GM12865 (cell line): ENCODE results near the gene ZNF664.

Experiments
- DNase-seq: peaks from one replicate; pipeline ENCODE4 v3.0.0; 2010; ENCODE audit warnings: low read depth
- H3K4me3 ChIP-seq: 2 replicates; pipeline ENCODE4 v1.5.1; 2011; ENCODE audit warnings: mild to moderate bottlenecking, low read depth, low read length, control low read depth
- TF ChIP-seq, protein P1 (sequence below): IDR thresholded peaks from 2 replicates; pipeline ENCODE4 v1.5.1; 2011; ENCODE audit warnings: low read length, control low read depth, low read depth, inconsistent platforms; ENCODE audit not compliant: insufficient read depth; ENCODE audit errors: missing control alignments

ZNF664 gene

DNA sequence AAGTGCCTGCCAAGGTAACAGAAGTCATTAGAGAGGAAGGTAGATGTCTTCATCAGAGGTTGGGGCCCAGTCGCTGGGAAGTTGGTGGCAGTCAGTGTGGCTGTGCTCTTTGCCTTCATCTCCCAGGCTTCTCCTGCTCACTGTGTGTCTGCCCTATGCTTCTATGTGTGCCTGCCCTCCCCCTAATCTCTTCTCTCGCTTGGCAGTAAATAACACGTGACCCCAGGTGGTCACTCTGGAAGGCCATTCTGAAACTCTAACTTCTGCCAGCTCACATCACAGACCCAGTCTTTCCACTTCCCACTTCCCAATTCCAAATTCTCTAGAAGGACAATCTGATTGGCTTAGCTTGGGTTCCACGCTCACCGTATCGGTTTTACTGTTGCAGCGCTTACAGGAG, 9.3 kb downstream of the ZNF664 start:
- TF ChIP-seq, protein P1, sequence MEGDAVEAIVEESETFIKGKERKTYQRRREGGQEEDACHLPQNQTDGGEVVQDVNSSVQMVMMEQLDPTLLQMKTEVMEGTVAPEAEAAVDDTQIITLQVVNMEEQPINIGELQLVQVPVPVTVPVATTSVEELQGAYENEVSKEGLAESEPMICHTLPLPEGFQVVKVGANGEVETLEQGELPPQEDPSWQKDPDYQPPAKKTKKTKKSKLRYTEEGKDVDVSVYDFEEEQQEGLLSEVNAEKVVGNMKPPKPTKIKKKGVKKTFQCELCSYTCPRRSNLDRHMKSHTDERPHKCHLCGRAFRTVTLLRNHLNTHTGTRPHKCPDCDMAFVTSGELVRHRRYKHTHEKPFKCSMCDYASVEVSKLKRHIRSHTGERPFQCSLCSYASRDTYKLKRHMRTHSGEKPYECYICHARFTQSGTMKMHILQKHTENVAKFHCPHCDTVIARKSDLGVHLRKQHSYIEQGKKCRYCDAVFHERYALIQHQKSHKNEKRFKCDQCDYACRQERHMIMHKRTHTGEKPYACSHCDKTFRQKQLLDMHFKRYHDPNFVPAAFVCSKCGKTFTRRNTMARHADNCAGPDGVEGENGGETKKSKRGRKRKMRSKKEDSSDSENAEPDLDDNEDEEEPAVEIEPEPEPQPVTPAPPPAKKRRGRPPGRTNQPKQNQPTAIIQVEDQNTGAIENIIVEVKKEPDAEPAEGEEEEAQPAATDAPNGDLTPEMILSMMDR, result no peak
- no peak for DNase-seq
- no peak overlapping the region for H3K4me3 ChIP-seq

GRCh38 chr12:123983822-123984485, 10.9 kb downstream of the ZNF664 start:
- no peak overlapping the region for H3K4me3 ChIP-seq
- TF ChIP-seq, protein P1, result peak; percentile 65
- DNase-seq, result peak; percentile 77

GRCh38 chr12:123984903-123985302, 11.9 kb downstream of the ZNF664 start:
- peak; percentile 26 for DNase-seq
- TF ChIP-seq, protein P1, result no peak

DNA sequence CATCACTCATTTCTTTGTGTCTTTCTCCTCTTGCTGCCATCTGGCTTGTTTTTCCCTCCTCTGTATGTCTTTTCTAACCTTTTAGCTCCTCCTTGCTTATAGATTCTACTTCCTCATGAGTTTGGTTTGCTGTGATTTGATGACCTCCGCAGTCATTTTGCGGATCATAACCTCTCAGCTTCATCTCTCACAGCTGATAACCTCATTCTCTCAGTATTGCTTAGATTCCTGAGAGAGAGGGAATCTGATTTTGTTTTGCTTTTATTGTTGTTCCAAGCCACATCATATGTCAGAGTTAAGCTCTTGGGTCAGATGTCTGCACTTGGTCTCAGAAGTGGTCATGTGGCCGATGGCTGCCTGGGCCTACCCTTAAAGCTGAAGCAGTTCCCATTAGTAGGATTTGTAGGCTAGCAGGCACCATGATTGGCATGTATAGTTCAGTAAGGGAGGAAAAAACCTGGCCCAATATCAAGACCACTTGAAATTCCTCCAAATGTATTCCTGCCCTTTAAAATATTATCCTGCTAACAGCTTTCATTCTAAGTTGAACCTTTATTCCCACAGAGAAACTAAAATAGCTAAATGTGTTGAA, 13.5 kb downstream of the ZNF664 start:
- TF ChIP-seq, protein P1, result no peak
- no peak for DNase-seq
- H3K4me3 ChIP-seq, result no peak overlapping the region

More at GRCh38 chr12:123984903-123985302, 11.9 kb downstream of the ZNF664 start:
- no peak overlapping the region for H3K4me3 ChIP-seq

GRCh38 chr12:123987022-123987421, 14.0 kb downstream of the ZNF664 start:
- TF ChIP-seq, protein P1, result no peak
- no peak for DNase-seq
- H3K4me3 ChIP-seq, result no peak overlapping the region

GRCh38 chr12:123989168-123989567, 16.2 kb downstream of the ZNF664 start:
- DNase-seq, result no peak
- no peak overlapping the region for H3K4me3 ChIP-seq
- TF ChIP-seq, protein P1, result no peak
